Measurements from ENCODE around the gene KCNIP1. TPM values are rescaled to one million over a fixed set of nuclear protein-coding genes. Genes with fewer than 3 reads are reported as not detected.

Gene KCNIP1
- total and polyA plus RNA-seq, 11 donors = 0.52 to 1.3 (median 1.2) TPM; not detected in 8

- WGBS, 4 donors = 84 to 92% (median 89%) methylated on average over 6 of the region's 6 CpGs
- Histone ChIP-seq H3K27ac (no peak overlapping the region), H3K4me3 (no peak overlapping the region), H3K27me3 (no peaks in the 10 kb centered on the region), H3K36me3 (no peaks in the 10 kb centered on the region), H3K4me1 (no peaks in the 10 kb centered on the region), H3K9me3 (no peaks in the 10 kb centered on the region)
- intact Hi-C loops (cut with DNase I) = no loop called here
- ATAC-seq (no peak), DNase-seq (peak in 2 of 5 donors; percentile 0 to 10)
- TF ChIP-seq POLR2A (IDR thresholded peaks at IDR 0.05) (no peak), CTCF (IDR thresholded peaks at IDR 0.05) (no peak)
Observed at GRCh38 chr5:170612256-170612678, 108.4 kb downstream of the KCNIP1 start.

GRCh38 chr5:170614065-170614490, 110.3 kb downstream of the KCNIP1 start:
- TF ChIP-seq CTCF (IDR thresholded peaks at IDR 0.05) (no peak), POLR2A (IDR thresholded peaks at IDR 0.05) (no peak)
- peaks cover 0 to 5% (median 0%) of the 10 kb centered on the region in 12 donors for H3K4me1 ChIP-seq
- no peak for ATAC-seq

GRCh38 chr5:170614720-170615119, 110.9 kb downstream of the KCNIP1 start:
- H3K36me3 ChIP-seq = no peaks in the 10 kb centered on the region
- no peak overlapping the region for H3K4me3 ChIP-seq
- DNase-seq (peak in 2 of 5 donors; percentile 5 to 27), ATAC-seq (no peak)
- H3K4me1 ChIP-seq = peaks cover 0 to 5% (median 0%) of the 10 kb centered on the region in 12 donors
- TF ChIP-seq CTCF (IDR thresholded peaks at IDR 0.05) (no peak), POLR2A (IDR thresholded peaks at IDR 0.05) (no peak)
- intact Hi-C loops (cut with DNase I) = no loop called here
- no peaks in the 10 kb centered on the region for H3K27me3 ChIP-seq
- 86 to 96% (median 88%) methylated on average over 7 of the region's 7 CpGs for WGBS, 4 donors
- no peaks in the 10 kb centered on the region for H3K9me3 ChIP-seq
- no peak overlapping the region for H3K27ac ChIP-seq

More at GRCh38 chr5:170614065-170614490, 110.3 kb downstream of the KCNIP1 start:
- no peaks in the 10 kb centered on the region for H3K36me3 ChIP-seq
- intact Hi-C loops (cut with DNase I) = no loop called here
- 19 to 50% (median 43%) methylated on average over 5 of the region's 5 CpGs for WGBS, 4 donors
- no peak overlapping the region for H3K27ac ChIP-seq
- peak in 2 of 5 donors; percentile 28 to 39 for DNase-seq
- no peaks in the 10 kb centered on the region for H3K9me3 ChIP-seq
- H3K4me3 ChIP-seq = no peak overlapping the region
- no peaks in the 10 kb centered on the region for H3K27me3 ChIP-seq

GRCh38 chr5:170617533-170618490, 114.0 kb downstream of the KCNIP1 start:
- ATAC-seq (no peak), DNase-seq (peak in 1 of 5 donors; percentile 2)
- Histone ChIP-seq H3K9me3 (no peaks in the 10 kb centered on the region), H3K27ac (no peak overlapping the region), H3K4me1 (peaks cover 0 to 5% (median 0%) of the 10 kb centered on the region in 12 donors), H3K27me3 (no peaks in the 10 kb centered on the region), H3K36me3 (no peaks in the 10 kb centered on the region), H3K4me3 (no peak overlapping the region)
- no peak for TF ChIP-seq POLR2A (IDR thresholded peaks at IDR 0.05)
- TF ChIP-seq CTCF (IDR thresholded peaks at IDR 0.05) = no peak
- intact Hi-C loops (cut with DNase I) = no loop called here
- WGBS, 4 donors = 38 to 52% (median 47%) methylated on average over 7 of the region's 7 CpGs

Measured in heart left ventricle (tissue), 16 donors.